Chondrocyte (in vitro differentiated cells): Measurements from ENCODE around the gene NDUFB3. TPM values are rescaled to one million over a fixed set of nuclear protein-coding genes. Genes with fewer than 3 reads are reported as not detected.
"Not testable (repeated sequence)": the region's sequence is repeated elsewhere in the genome, so short reads cannot be mapped to it uniquely, and the experiment has no call there.

Source experiments
- DNase-seq: peaks from one replicate; pipeline ENCODE4 v3.0.0; 2021; ENCODE audit warnings: mixed read lengths, low spot score
- H3K27ac Mint-ChIP-seq: one replicate; pipeline ENCODE4 v1.8.0; 2021; ENCODE audit warnings: mild to moderate bottlenecking, moderate library complexity, mixed read lengths; ENCODE audit not compliant: unreplicated experiment
- H3K27me3 Mint-ChIP-seq: 2 replicates; pipeline ENCODE4 v1.8.0; 2021; ENCODE audit warnings: low read depth, mixed read lengths
- H3K36me3 Mint-ChIP-seq: 2 replicates; pipeline ENCODE4 v1.8.0; 2021; ENCODE audit warnings: low read depth, mixed read lengths
- H3K4me1 Mint-ChIP-seq: 2 replicates; pipeline ENCODE4 v1.8.0; 2021; ENCODE audit warnings: low read depth, mild to moderate bottlenecking, mixed read lengths
- H3K4me3 Mint-ChIP-seq: one replicate; pipeline ENCODE4 v1.8.0; 2021; ENCODE audit warnings: mild to moderate bottlenecking, moderate library complexity, mixed read lengths; ENCODE audit not compliant: unreplicated experiment
- H3K9me3 Mint-ChIP-seq: 2 replicates; pipeline ENCODE4 v1.8.0; 2021; ENCODE audit warnings: low read depth, mixed read lengths
- CTCF ChIP-seq: fragments of 200-600 bp; sonication (generic); IDR thresholded peaks from 2 replicates; pipeline ENCODE4 v1.5.0; 2021; ENCODE audit warnings: antibody characterized with exemption, mild to moderate bottlenecking, moderate library complexity
- long read RNA-seq: library from polyadenylated mRNA; stranded (forward); transcript quantifications from one replicate; pipeline ENCODE4 v2.0.0, GENCODE V29; 2021
- total RNA-seq: library from RNA; stranded (reverse); gene quantifications from 3 replicates; pipeline ENCODE4 v1.2.1, GENCODE V29; 2021

Gene NDUFB3
- 59.2 to 94.1 TPM (median 66.2 TPM) in 3 replicates for total RNA-seq
- long read RNA-seq, transcript NDUFB3-201 (3 exons, 755 nt), result major isoform, 59 of 156 reads
- long read RNA-seq, partial matches to known transcripts, result 96 of 156 reads
- long read RNA-seq, other reads (novel, unspliced or antisense), result 1 of 156 reads

- no peaks in the 10 kb centered on the region for H3K36me3 Mint-ChIP-seq
- peak; percentile 93 for DNase-seq
- no peaks in the 10 kb centered on the region for H3K27me3 Mint-ChIP-seq
- no peaks in the 10 kb centered on the region for H3K9me3 Mint-ChIP-seq
- peak within 1 kb of the TSS; percentile 89 for H3K4me3 Mint-ChIP-seq
- H3K4me1 Mint-ChIP-seq, result peaks cover 50% of the 10 kb centered on the region
- TF ChIP-seq CTCF, result peak; percentile 62
- peak within 1 kb of the TSS; percentile 97 for H3K27ac Mint-ChIP-seq
Measured at GRCh38 chr2:201071479-201072200, at the start of gene NDUFB3, which contains the start of gene HYCC2. TSS of gene NDUFB3 (plus strand) at chr2:201072001. CDS start at chr2:201078883, 6,882 bp downstream. TSS of gene HYCC2 (minus strand) at chr2:201071671. CDS start at chr2:201024009, 47,662 bp downstream.

- H3K4me3 Mint-ChIP-seq, result no peak overlapping the region
- no peaks in the 10 kb centered on the region for H3K4me1 Mint-ChIP-seq
- no peak overlapping the region for H3K27ac Mint-ChIP-seq
- TF ChIP-seq CTCF, result no peak
- H3K27me3 Mint-ChIP-seq, result no peaks in the 10 kb centered on the region
- peaks cover 15% of the 10 kb centered on the region for H3K36me3 Mint-ChIP-seq
- peaks cover 2% of the 10 kb centered on the region for H3K9me3 Mint-ChIP-seq
- DNase-seq, result no peak
Measured at GRCh38 chr2:201024518-201024917, 47.3 kb upstream of the NDUFB3 start.

- not testable (repeated sequence) for H3K4me3 Mint-ChIP-seq, H3K27ac Mint-ChIP-seq, H3K27me3 Mint-ChIP-seq, DNase-seq, H3K9me3 Mint-ChIP-seq, H3K4me1 Mint-ChIP-seq, H3K36me3 Mint-ChIP-seq
Measured at GRCh38 chr2:201034355-201034754, 37.4 kb upstream of the NDUFB3 start.

- H3K36me3 Mint-ChIP-seq, H3K27ac Mint-ChIP-seq, H3K4me1 Mint-ChIP-seq, H3K27me3 Mint-ChIP-seq, H3K4me3 Mint-ChIP-seq, H3K9me3 Mint-ChIP-seq, DNase-seq: not testable (repeated sequence)
Measured at GRCh38 chr2:201038361-201038760, 33.4 kb upstream of the NDUFB3 start.

- H3K27ac Mint-ChIP-seq, result peak overlapping the region; percentile 51
- no peak for DNase-seq
- H3K9me3 Mint-ChIP-seq, result peaks cover 5% of the 10 kb centered on the region
- TF ChIP-seq CTCF, result no peak
- H3K4me3 Mint-ChIP-seq, result no peak overlapping the region
- no peaks in the 10 kb centered on the region for H3K27me3 Mint-ChIP-seq
- peaks cover 8% of the 10 kb centered on the region for H3K36me3 Mint-ChIP-seq
- peaks cover 6% of the 10 kb centered on the region for H3K4me1 Mint-ChIP-seq
Measured at GRCh38 chr2:201038855-201039254, 32.9 kb upstream of the NDUFB3 start.

- no peak for TF ChIP-seq CTCF
- Mint-ChIP-seq H3K4me1 (peaks cover 6% of the 10 kb centered on the region), H3K9me3 (peaks cover 5% of the 10 kb centered on the region), H3K4me3 (no peak overlapping the region), H3K36me3 (peaks cover 4% of the 10 kb centered on the region), H3K27ac (no peak overlapping the region), H3K27me3 (no peaks in the 10 kb centered on the region)
- no peak for DNase-seq
Measured at GRCh38 chr2:201040867-201041628, 30.8 kb upstream of the NDUFB3 start.

GRCh38 chr2:201042451-201042850, 29.4 kb upstream of the NDUFB3 start:
- H3K4me3 Mint-ChIP-seq, H3K27ac Mint-ChIP-seq, H3K36me3 Mint-ChIP-seq, H3K4me1 Mint-ChIP-seq, DNase-seq, H3K27me3 Mint-ChIP-seq: not testable (repeated sequence)
- H3K9me3 Mint-ChIP-seq, result peaks cover 10% of the 10 kb centered on the region

GRCh38 chr2:201043050-201043449, 28.8 kb upstream of the NDUFB3 start:
- H3K4me1 Mint-ChIP-seq, H3K4me3 Mint-ChIP-seq, H3K27me3 Mint-ChIP-seq, H3K36me3 Mint-ChIP-seq, H3K27ac Mint-ChIP-seq, DNase-seq: not testable (repeated sequence)
- H3K9me3 Mint-ChIP-seq, result peaks cover 13% of the 10 kb centered on the region
